Measurements from ENCODE around the gene SEMA4G.
A peak's percentile ranks its signal among the peaks of the same experiment; 100 is the strongest.

The SEMA4G gene

GRCh38 chr10:100969187-100970075, at the start of gene SEMA4G:
SEMA4G (plus strand) TSS chr10:100969504; CDS start chr10:100972913, 3,409 bp downstream.
- H3K4me3 ChIP-seq (ENCODE audit: low read depth, low read length): peak within 1 kb of the TSS; percentile 60
- TF ChIP-seq CTCF (IDR thresholded peaks at IDR 0.05; ENCODE audit: low read depth, low read length): peak; percentile 55

- H3K4me3 ChIP-seq (ENCODE audit: low read depth, low read length): no peak overlapping the region
- no peak for TF ChIP-seq CTCF (IDR thresholded peaks at IDR 0.05; ENCODE audit: low read depth, low read length)
Observed at GRCh38 chr10:100923580-100923979, 45.7 kb upstream of the SEMA4G start.

- no peak for TF ChIP-seq CTCF (IDR thresholded peaks at IDR 0.05; ENCODE audit: low read depth, low read length)
- no peak overlapping the region for H3K4me3 ChIP-seq (ENCODE audit: low read depth, low read length)
Observed at GRCh38 chr10:100927266-100927665, 42.0 kb upstream of the SEMA4G start.

GRCh38 chr10:100928039-100928438, 41.3 kb upstream of the SEMA4G start:
- no peak for TF ChIP-seq CTCF (IDR thresholded peaks at IDR 0.05; ENCODE audit: low read depth, low read length)
- no peak overlapping the region for H3K4me3 ChIP-seq (ENCODE audit: low read depth, low read length)

GRCh38 chr10:100930368-100930767, 38.9 kb upstream of the SEMA4G start:
- no peak overlapping the region for H3K4me3 ChIP-seq (ENCODE audit: low read depth, low read length)
- TF ChIP-seq CTCF (IDR thresholded peaks at IDR 0.05; ENCODE audit: low read depth, low read length): no peak

GRCh38 chr10:100934084-100934659, 35.1 kb upstream of the SEMA4G start:
- peak; percentile 25; the same call in 1 of the 2 replicates for TF ChIP-seq CTCF (IDR thresholded peaks at IDR 0.05; ENCODE audit: low read depth, low read length)
- H3K4me3 ChIP-seq (ENCODE audit: low read depth, low read length): no peak overlapping the region

GRCh38 chr10:100939763-100940344, 29.4 kb upstream of the SEMA4G start:
- TF ChIP-seq CTCF (IDR thresholded peaks at IDR 0.05; ENCODE audit: low read depth, low read length): no peak
- no peak overlapping the region for H3K4me3 ChIP-seq (ENCODE audit: low read depth, low read length)
